ENCODE measurements around the gene MYL11.
A peak's percentile ranks its signal among the peaks of the same experiment; 100 is the strongest.

Gene MYL11

GRCh38 chr16:30407804-30408534 lies 33.4 kb downstream of the MYL11 start:
- TF ChIP-seq, protein P1, sequence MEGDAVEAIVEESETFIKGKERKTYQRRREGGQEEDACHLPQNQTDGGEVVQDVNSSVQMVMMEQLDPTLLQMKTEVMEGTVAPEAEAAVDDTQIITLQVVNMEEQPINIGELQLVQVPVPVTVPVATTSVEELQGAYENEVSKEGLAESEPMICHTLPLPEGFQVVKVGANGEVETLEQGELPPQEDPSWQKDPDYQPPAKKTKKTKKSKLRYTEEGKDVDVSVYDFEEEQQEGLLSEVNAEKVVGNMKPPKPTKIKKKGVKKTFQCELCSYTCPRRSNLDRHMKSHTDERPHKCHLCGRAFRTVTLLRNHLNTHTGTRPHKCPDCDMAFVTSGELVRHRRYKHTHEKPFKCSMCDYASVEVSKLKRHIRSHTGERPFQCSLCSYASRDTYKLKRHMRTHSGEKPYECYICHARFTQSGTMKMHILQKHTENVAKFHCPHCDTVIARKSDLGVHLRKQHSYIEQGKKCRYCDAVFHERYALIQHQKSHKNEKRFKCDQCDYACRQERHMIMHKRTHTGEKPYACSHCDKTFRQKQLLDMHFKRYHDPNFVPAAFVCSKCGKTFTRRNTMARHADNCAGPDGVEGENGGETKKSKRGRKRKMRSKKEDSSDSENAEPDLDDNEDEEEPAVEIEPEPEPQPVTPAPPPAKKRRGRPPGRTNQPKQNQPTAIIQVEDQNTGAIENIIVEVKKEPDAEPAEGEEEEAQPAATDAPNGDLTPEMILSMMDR (conservative IDR thresholded peaks at IDR 0.05), result no peak
- no peak; the same call in none of the 2 replicates for TF ChIP-seq ZFX (IDR thresholded peaks at IDR 0.05)
- H3K27ac ChIP-seq, result peak overlapping the region; percentile 74

DNA sequence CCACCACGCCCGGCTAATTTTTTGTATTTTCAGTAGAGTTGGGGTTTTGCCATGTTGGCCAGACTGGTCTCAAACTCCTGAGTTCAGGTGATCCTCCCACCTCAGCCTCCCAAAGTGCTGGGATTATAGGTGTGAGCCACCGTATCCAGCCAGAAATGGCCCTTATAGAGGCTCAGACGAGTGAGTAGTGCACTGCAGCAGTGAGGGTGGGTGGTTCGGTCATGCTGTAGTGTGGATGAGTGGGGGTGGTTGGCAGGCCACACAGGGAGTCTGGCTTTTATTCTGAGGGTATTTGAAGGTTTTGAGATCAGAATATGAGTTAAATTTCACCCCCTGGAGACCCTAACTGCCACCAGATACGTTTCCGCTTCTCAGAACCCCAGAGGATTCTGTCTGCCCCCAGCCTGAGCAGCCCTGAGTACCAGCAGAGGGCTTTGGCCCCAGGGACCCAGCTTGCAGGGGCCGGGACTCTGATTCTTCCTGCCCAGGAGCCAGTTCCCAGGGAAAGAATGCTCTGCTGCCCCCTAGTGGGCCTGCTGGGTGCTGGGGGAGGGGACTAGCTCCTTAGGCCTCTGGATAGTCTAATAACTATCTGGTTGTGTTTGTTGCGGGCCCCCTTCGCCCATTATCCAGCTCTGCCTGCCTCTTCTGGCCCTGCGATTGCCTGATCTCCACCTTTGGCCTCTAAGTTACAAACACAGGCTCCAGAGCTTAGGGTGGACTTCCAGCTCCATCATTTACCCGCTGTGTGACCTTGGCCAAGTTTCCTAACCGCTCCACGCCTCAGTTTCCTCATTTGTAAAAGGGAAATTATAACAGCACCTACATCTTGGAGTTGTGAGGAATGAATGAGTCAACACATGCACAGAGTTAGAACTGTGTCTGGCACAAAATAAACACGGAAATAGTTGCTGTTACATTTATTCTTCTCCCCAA lies 34.8 kb downstream of the MYL11 start:
- peak overlapping the region; percentile 3; the same call in 1 of the 2 replicates for H3K27ac ChIP-seq
- no peak for TF ChIP-seq ZFX (IDR thresholded peaks at IDR 0.05)
- TF ChIP-seq, protein P1 (conservative IDR thresholded peaks at IDR 0.05), result peak; percentile 95

- TF ChIP-seq, protein P1 (conservative IDR thresholded peaks at IDR 0.05), result no peak
- no peak for TF ChIP-seq ZFX (IDR thresholded peaks at IDR 0.05)
- no peak overlapping the region for H3K27ac ChIP-seq
Measured at GRCh38 chr16:30413112-30413806, 38.7 kb downstream of the MYL11 start.

DNA sequence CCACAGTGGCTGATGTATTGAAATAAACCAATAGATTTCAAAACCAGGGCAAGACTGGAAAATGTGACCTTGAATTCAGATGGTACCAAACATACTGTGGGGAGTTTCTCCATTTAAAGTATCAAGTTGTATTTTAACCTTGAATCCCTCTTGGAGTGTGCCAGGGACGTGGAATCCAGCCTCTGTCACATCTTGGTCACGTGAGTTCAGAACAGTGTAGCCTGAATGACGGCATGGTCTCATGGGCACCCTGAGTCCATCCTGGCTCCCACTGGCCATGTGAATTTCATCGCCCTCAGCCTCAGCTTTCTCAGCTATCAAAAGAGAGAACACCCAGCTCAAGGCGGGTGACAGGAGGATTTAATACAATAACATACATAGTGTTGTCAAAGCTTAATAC lies 39.6 kb downstream of the MYL11 start:
- H3K27ac ChIP-seq, result no peak overlapping the region
- no peak for TF ChIP-seq ZFX (IDR thresholded peaks at IDR 0.05)
- TF ChIP-seq, protein P1 (conservative IDR thresholded peaks at IDR 0.05), result no peak

GRCh38 chr16:30416047-30416603 lies 41.5 kb downstream of the MYL11 start:
- TF ChIP-seq, protein P1 (conservative IDR thresholded peaks at IDR 0.05), result no peak
- no peak for TF ChIP-seq ZFX (IDR thresholded peaks at IDR 0.05)

GRCh38 chr16:30416624-30417528 lies 42.3 kb downstream of the MYL11 start:
- TF ChIP-seq, protein P1 (conservative IDR thresholded peaks at IDR 0.05), result no peak
- TF ChIP-seq ZFX (IDR thresholded peaks at IDR 0.05), result no peak
- H3K27ac ChIP-seq, result peak overlapping the region; percentile 85

More at GRCh38 chr16:30416047-30416603, 41.5 kb downstream of the MYL11 start:
- no peak overlapping the region for H3K27ac ChIP-seq

All from C4-2B (cell line).